Stomach (tissue), 9 donors: ENCODE data around the gene CFAP92. TPM values are rescaled to one million over a fixed set of nuclear protein-coding genes. Genes with fewer than 3 reads are reported as not detected.

Experiments
- DNase-seq, 2 donors: peaks; one replicate each; pipeline versions ENCODE4 v3.0.0 to v3.0.0-alpha.2; 2013 to 2019
- H3K27ac ChIP-seq, 5 donors: fragments of 200-600 bp in 4 of 5; sonication (generic) in 4 of 5; one replicate each; pipeline ENCODE4 v1.5.1; 2013 to 2019; ENCODE audit warnings: mild to moderate bottlenecking in 1 of 5, moderate library complexity in 1 of 5
- H3K27me3 ChIP-seq, 3 donors: fragments of 200-600 bp; sonication (generic); one replicate each; pipeline ENCODE4 v1.5.1; 2017 to 2019; ENCODE audit warnings: mixed run types in 1 of 3
- H3K36me3 ChIP-seq, 4 donors: fragments of 200-600 bp; sonication (generic); 1 replicate in 3 of 4; 2 replicates in 1 of 4; pipeline ENCODE4 v1.5.1; 2016 to 2019
- H3K4me1 ChIP-seq, 4 donors: fragments of 200-600 bp; sonication (generic); one replicate each; pipeline ENCODE4 v1.5.1; 2016 to 2019
- H3K4me3 ChIP-seq, 4 donors: fragments of 200-600 bp; sonication (generic) in 3 of 4; one replicate each; pipeline ENCODE4 v1.5.1; 2016 to 2019; ENCODE audit warnings: mild to moderate bottlenecking in 1 of 4
- H3K9me3 ChIP-seq, 4 donors: fragments of 200-600 bp; sonication (generic); one replicate each; pipeline ENCODE4 v1.5.1; 2016 to 2019
- EP300 ChIP-seq: sonication (generic); formaldehyde crosslinking; IDR thresholded peaks from one replicate; pipeline ENCODE4 v1.6.1; 2017; ENCODE audit warnings: antibody characterized with exemption
- POLR2A ChIP-seq, 4 donors: fragments of 450-650 bp; IDR thresholded peaks; one replicate each; pipeline ENCODE4 v1.6.1; 2016; ENCODE audit warnings: antibody characterized with exemption in 4 of 4, control low read depth in 2 of 4, mild to moderate bottlenecking in 1 of 4, moderate library complexity in 1 of 4
- POLR2AphosphoS5 ChIP-seq, 3 donors: sonication (generic); formaldehyde crosslinking; IDR thresholded peaks; one replicate each; pipeline ENCODE4 v1.6.1; 2016; ENCODE audit warnings: antibody characterized with exemption in 3 of 3
- WGBS, 5 donors: extraction: QIAGEN DNeasy Blood & Tissue Kit in 3 of 5; methylation state at CpG; one replicate each; pipeline versions ENCODE4 v1.1.5 to v1.1.7; 2013 to 2018; 5-methylcytosine and 5-hydroxymethylcytosine counted together
- intact Hi-C: fragments of 100-400 bp; cut with DNase I; formaldehyde crosslinking; loops from one replicate; pipeline ENCODE4 v1.15.1; 2023; ENCODE audit warnings: low total_unique reads
- polyA plus RNA-seq, 3 donors: library from polyadenylated mRNA; stranded (reverse); fragments of 200-250 nt; gene quantifications; one replicate each; pipeline ENCODE4 v1.2.3, GENCODE V29; 2013
- total RNA-seq, 5 donors: library from RNA; depleted of rRNA; stranded (reverse); fragments of >200 nt; gene quantifications; one replicate each; pipeline versions ENCODE4 v1.1.0 to v1.2.3, GENCODE V29; 2014 to 2016
- TF ChIP-seq, protein P1 (sequence below), 7 experiments: fragments of 450-650 bp in 4 of 7; fragments of 200-600 bp in 3 of 7; sonication (generic) in 3 of 7; IDR thresholded peaks; one replicate each; pipeline ENCODE4 v1.5.1; 2016 to 2019; ENCODE audit warnings: antibody characterized with exemption in 7 of 7, control low read depth in 2 of 7, mild to moderate bottlenecking in 1 of 7
- donor health status: healthy with polysubstance abuse.
- donor health status: Bipolar disorder and iron deficiency.
- donor health status: healthy.

Gene CFAP92
- total and polyA plus RNA-seq, 8 donors, result 0.50 to 13.4 (median 2.3) TPM

DNA sequence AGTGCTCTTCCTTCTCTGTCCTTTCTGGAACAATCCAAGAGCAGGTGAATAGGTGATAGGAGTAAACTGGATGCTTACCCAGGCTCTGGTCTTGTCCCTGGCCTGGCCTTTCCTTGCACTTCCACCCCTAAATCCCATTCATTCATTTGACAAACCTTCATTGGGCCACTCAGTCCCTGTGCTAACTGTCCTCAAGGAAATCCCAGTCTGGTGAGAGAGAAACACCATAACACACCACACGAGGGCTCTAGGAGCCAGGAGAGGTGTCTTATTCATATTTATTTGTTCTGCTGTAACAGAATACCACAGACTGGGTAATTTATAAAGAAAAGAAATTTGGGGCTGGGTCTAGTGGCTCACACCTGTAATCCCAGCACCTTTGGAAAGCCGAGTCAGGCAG lies 30.0 kb upstream of the CFAP92 start:
- Histone ChIP-seq H3K4me1 (peaks cover 27 to 64% (median 35%) of the 10 kb centered on the region in 4 donors), H3K36me3 (no peaks in the 10 kb centered on the region), H3K9me3 (no peaks in the 10 kb centered on the region), H3K27ac (peak overlapping the region in 3 of 5 donors; percentile 10 to 87 (median 73)), H3K27me3 (no peaks in the 10 kb centered on the region), H3K4me3 (no peak overlapping the region)
- TF ChIP-seq, protein P1, sequence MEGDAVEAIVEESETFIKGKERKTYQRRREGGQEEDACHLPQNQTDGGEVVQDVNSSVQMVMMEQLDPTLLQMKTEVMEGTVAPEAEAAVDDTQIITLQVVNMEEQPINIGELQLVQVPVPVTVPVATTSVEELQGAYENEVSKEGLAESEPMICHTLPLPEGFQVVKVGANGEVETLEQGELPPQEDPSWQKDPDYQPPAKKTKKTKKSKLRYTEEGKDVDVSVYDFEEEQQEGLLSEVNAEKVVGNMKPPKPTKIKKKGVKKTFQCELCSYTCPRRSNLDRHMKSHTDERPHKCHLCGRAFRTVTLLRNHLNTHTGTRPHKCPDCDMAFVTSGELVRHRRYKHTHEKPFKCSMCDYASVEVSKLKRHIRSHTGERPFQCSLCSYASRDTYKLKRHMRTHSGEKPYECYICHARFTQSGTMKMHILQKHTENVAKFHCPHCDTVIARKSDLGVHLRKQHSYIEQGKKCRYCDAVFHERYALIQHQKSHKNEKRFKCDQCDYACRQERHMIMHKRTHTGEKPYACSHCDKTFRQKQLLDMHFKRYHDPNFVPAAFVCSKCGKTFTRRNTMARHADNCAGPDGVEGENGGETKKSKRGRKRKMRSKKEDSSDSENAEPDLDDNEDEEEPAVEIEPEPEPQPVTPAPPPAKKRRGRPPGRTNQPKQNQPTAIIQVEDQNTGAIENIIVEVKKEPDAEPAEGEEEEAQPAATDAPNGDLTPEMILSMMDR (IDR thresholded peaks at IDR 0.05), result peak in 3 of 7 experiments; percentile 9 to 54 (median 26)
- TF ChIP-seq POLR2A (IDR thresholded peaks at IDR 0.05), result no peak
- DNase-seq, result peak in 1 of 2 donors; percentile 59
- intact Hi-C loops, result no loop called here
- WGBS, 5 donors, result 29 to 50% (median 40%) methylated on average over 2 of the region's 2 CpGs

DNA sequence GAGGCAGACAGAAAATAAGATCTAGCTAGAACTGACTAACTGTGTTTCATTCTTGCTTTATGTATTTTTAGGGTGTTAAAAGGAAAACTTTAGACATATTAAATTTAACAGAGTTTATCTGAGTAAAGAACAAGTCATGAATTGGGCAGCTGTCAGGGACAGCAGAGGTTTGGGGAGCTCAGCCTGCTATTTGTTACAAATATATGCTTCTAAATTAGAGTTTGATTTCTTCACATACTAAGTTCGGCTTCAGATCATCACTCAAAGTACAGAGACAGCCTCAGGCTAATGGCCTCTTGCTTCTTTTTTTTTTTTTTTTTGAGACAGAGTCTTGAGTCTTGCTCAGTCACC lies 29.1 kb upstream of the CFAP92 start:
- Histone ChIP-seq H3K9me3 (no peaks in the 10 kb centered on the region), H3K36me3 (no peaks in the 10 kb centered on the region), H3K4me1 (peaks cover 27 to 64% (median 35%) of the 10 kb centered on the region in 4 donors), H3K27me3 (no peaks in the 10 kb centered on the region), H3K4me3 (no peak overlapping the region), H3K27ac (peak overlapping the region; percentile 43 to 87 (median 54))
- 65 to 85% (median 80%) methylated on average over 1 of the region's 1 CpG for WGBS, 5 donors
- TF ChIP-seq EP300 (no peak), POLR2AphosphoS5 (IDR thresholded peaks at IDR 0.05) (no peak), POLR2A (IDR thresholded peaks at IDR 0.05) (no peak)
- TF ChIP-seq, protein P1 (IDR thresholded peaks at IDR 0.05), result no peak
- DNase-seq, result no peak
- intact Hi-C loops, result no loop called here

DNA sequence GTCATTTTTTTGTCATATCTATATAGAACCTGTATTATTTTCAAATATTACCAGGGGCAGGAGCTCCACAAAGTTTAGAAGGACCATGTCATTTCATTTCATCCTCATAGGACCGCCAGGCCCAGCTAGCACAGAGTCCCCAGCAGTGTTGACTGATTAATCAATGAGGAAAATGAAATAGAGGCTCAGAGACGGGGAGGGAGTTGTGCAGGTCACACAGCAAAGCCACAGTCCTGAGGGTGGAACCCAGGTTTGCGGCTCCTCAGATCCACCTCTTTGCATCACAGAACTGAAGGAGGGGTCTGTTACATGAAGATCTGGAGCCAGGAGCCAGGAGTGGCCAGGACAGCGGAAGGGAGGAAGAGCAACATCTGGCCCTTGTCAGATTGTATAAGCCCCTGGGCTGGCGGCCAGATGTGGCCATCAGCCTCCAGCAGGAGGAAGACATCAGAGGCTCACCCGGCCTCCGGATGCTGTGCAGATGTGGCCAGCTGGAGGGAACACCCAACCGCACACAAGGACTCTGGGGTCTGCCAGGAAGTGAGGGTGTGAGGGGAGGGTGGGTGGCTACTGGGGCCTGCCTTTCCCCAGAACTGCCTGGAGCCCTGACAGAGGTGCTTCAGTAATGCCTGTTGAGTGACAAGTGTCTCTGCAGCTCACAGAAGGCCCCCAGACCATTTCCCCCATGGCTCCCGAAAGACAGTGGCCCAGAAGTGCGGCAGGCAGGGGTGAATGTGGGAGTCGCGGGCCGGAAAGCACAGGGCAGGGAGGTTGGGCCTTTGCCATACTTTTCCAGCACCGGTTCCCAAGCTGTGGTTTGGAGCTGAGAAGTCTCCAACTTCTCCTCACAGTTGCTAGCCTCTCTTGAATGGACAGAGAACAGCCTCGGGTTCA lies 28.5 kb upstream of the CFAP92 start:
- Histone ChIP-seq H3K27ac (peak overlapping the region; percentile 49 to 87 (median 54)), H3K4me1 (peaks cover 23 to 64% (median 33%) of the 10 kb centered on the region in 4 donors)

DNA sequence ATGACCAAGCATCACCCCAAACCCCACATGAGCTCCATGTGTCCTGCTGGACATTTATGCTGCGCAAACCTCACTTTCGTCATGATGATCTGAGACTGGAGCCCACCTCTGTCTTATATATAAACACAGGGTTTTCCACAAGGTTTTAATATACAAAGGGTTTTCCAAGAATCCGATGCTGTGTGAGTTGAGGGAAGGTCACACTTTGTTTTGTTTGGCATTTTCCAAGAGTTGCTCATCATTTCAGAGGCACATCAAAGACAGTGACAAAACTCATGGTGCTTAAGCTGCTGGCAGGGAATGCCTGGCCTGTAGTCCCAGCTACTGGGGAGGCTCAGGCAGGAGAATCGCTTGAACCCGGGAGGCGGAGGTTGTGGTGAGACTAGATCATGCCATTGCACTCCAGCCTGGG lies 27.3 kb upstream of the CFAP92 start:
- peak overlapping the region in 4 of 5 donors; percentile 62 to 87 (median 70) for H3K27ac ChIP-seq
- H3K27me3 ChIP-seq, result no peaks in the 10 kb centered on the region
- TF ChIP-seq EP300, result no peak
- TF ChIP-seq POLR2A (IDR thresholded peaks at IDR 0.05), result no peak
- no peak for TF ChIP-seq POLR2AphosphoS5 (IDR thresholded peaks at IDR 0.05)
- TF ChIP-seq, protein P1 (IDR thresholded peaks at IDR 0.05), result no peak
- intact Hi-C loops, result no loop called here
- no peaks in the 10 kb centered on the region for H3K36me3 ChIP-seq
- H3K4me1 ChIP-seq, result peaks cover 22 to 65% (median 33%) of the 10 kb centered on the region in 4 donors
- WGBS, 5 donors, result 66 to 87% (median 82%) methylated on average over 6 of the region's 6 CpGs
- no peaks in the 10 kb centered on the region for H3K9me3 ChIP-seq
- no peak for DNase-seq
- no peak overlapping the region for H3K4me3 ChIP-seq

More for the DNA sequence above, 28.5 kb upstream of the CFAP92 start:
- intact Hi-C loops, result no loop called here
- WGBS, 5 donors, result 63 to 71% (median 66%) methylated on average over 14 to 15 of the region's 15 CpGs
- no peak for TF ChIP-seq EP300
- peak; percentile 35 to 81 (median 38) for TF ChIP-seq POLR2AphosphoS5 (IDR thresholded peaks at IDR 0.05)
- H3K36me3 ChIP-seq, result no peaks in the 10 kb centered on the region
- no peaks in the 10 kb centered on the region for H3K9me3 ChIP-seq
- DNase-seq, result peak; percentile 57 to 91
- no peak overlapping the region for H3K4me3 ChIP-seq
- no peaks in the 10 kb centered on the region for H3K27me3 ChIP-seq

DNA sequence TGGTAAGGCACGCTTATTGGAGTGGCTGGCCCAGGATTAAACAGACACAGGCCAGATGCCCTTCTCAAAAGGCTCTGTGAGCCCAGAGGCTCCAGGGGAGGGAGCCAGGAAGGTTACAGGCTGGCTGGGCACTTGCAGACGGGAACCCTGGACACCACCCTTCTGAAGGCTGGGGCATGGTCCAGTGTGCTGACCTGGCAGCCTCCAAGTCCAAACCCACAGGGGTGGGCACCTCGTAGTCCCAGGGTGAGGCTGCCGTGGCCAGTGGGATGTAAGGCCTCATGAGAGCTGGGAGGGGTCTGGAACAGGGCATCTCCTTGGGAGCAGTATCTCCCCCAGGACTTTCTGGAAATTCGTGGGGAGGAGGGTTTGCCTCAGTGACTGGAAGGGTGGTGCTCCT lies 26.8 kb upstream of the CFAP92 start:
- 62 to 77% (median 72%) methylated on average over 3 to 5 of the region's 5 CpGs for WGBS, 5 donors
- TF ChIP-seq POLR2AphosphoS5 (IDR thresholded peaks at IDR 0.05), result no peak
- no peak for TF ChIP-seq POLR2A (IDR thresholded peaks at IDR 0.05)
- no peak for TF ChIP-seq EP300
- TF ChIP-seq, protein P1 (IDR thresholded peaks at IDR 0.05), result no peak
- DNase-seq, result no peak
- Histone ChIP-seq H3K4me3 (no peak overlapping the region), H3K9me3 (no peaks in the 10 kb centered on the region), H3K27ac (peak overlapping the region; percentile 38 to 87 (median 69)), H3K4me1 (peaks cover 22 to 65% (median 33%) of the 10 kb centered on the region in 4 donors), H3K36me3 (no peaks in the 10 kb centered on the region), H3K27me3 (no peaks in the 10 kb centered on the region)
- intact Hi-C loops, result no loop called here
